Heart left ventricle (tissue), 13 donors: ENCODE measurements around the gene STRAP.

Source experiments
- CTCF ChIP-seq, 12 donors: fragments of 200-600 bp; sonication (generic) in 4 of 12; IDR thresholded peaks; one replicate each; pipeline versions ENCODE4 v1.5.0 to v1.8.0; 2018 to 2022; ENCODE audit warnings: antibody characterized with exemption in 12 of 12, mild to moderate bottlenecking in 5 of 12
- POLR2A ChIP-seq, 2 donors: fragments of 450-650 bp; IDR thresholded peaks; one replicate each; pipeline ENCODE4 v1.6.1; 2017; ENCODE audit warnings: antibody characterized with exemption in 2 of 2, mild to moderate bottlenecking in 2 of 2, moderate library complexity in 2 of 2
- donor health status: ischemic (EF 13 %, LVEDD 7.1; RV severe dilation, severe dysfunction).
- donor health status: DM: no; HTN: yes; CAD: no.
- donor health status: DM: no; HTN: no; CAD: no.
- donor health status: ischemic (EF 25% LVEDD 6.9; RV normal size, moderate dysfunction).
- donor health status: ischemic (EF 25% LVEDD 5.7; RV mildly dilated, moderate dysfunction).
- donor health status: ischemic (EF 35%, LVEDD 5.7; RV mildly dilated, moderate dysfunction).
- donor health status: nonischemic (EF 11% LVEDD 7.7; RV severe dilation, severe dysfunction).
- donor health status: DM: yes; HTN: yes; CAD: no.
- donor health status: PGD.
- donor health status: ischemic (EF 29% LVEDD 5.4; RV normal size, mild dysfunction).
- donor health status: nonischemic (EF 23%, LVEDD 6.1; RV moderate dilation, normal function).

GRCh38 chr12:15893260-15893659 lies 11.1 kb downstream of the STRAP start:
- TF ChIP-seq CTCF (IDR thresholded peaks at IDR 0.05) (no peak), POLR2A (IDR thresholded peaks at IDR 0.05) (no peak)
